HG03139 (cell line): ENCODE results near the gene LAMA2.

Experiments used
- ATAC-seq: cut with Tn5 transposase; IDR thresholded peaks from one replicate; pipeline ENCODE4 v1.9.1; 2021; ENCODE audit not compliant: unreplicated experiment

The LAMA2 gene

DNA sequence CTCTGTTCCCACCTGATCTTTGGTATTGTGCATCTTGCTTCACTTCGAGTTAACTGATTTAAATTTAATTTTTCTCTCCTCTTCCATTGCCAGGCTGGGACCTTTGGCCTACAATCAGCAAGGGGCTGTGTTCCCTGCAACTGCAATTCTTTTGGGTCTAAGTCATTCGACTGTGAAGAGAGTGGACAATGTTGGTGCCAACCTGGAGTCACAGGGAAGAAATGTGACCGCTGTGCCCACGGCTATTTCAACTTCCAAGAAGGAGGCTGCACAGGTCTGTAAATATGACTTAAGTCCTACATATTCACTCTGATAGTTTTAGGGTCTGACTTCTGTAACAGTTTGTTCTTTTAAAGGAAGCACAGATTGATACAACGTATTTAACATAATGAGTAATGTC lies 414.7 kb downstream of the LAMA2 start:
- no peak for ATAC-seq

DNA sequence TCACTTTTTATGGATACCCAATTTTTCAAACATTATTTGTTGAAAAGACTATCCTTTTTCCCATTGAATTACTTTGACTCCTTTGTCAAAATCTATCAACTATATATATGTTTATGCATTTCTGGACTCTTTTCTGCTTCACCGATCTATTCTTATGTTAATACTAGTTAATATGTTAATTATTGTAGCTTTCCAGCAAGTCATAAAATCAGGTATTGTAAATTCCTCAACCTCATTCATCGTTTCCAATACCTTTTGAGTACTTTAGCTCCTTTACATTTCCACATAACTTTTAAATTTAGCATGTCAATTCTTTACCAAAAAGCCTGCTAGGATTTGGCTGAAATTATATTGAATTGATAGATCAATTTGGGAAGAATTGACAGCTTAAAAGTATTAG lies 419.7 kb downstream of the LAMA2 start:
- ATAC-seq = no peak

DNA sequence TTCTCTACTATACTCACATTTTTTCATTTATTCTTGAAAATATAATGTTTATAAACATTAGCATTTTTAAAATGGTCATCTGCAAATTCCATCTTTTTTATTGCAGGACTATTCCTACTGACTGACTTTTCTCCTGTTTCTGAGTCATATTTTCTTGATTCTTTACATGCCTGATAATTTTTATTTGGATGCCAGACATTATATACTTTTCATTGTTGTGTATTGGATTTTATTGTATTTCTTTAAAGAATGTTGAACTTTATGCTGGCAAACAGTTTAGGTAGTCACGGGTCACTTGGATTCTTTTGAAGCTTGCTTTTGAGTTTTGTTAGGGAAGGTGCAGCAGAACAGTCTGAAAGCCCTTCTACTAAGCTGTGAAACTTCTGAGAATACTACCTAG lies 423.9 kb downstream of the LAMA2 start:
- no peak for ATAC-seq

DNA sequence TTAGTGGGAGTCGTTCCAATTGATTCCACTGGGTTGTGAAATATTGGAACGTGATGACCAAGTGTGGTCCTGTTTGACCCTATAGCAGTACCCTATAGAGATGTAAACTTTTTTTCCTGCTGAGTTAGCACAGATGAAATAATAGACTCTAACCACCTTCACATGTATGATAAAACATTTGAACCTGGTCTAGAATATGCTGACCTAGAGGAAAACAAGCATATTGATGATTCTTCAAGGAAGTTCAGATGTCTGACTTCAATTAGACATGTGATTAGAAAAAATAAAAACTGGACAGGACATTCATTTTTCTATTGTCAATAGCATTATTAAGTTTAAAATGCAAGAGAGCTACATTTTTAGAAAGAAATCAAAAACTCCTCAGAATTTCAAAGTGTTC lies 424.9 kb downstream of the LAMA2 start:
- ATAC-seq = no peak

DNA sequence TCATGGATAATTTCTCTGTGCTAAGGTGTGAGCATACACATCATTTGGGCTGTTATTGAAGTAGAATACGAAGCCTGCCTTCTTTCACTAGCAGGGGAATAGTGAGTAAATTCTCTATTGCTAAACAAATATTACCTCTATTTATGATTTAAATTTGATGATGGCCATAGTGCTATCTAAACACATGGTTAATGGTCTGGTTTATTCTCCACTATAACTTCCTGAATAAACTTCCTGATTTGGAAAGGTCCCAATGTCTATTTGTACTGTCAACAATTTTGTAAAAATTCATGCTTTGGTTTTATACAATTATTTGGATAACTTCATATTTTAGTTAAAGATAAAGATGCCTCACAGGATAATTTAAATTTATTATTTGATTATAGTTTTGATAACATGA lies 426.2 kb downstream of the LAMA2 start:
- no peak for ATAC-seq

GRCh38 chr6:129312880-129313279 lies 429.9 kb downstream of the LAMA2 start:
- no peak for ATAC-seq

DNA sequence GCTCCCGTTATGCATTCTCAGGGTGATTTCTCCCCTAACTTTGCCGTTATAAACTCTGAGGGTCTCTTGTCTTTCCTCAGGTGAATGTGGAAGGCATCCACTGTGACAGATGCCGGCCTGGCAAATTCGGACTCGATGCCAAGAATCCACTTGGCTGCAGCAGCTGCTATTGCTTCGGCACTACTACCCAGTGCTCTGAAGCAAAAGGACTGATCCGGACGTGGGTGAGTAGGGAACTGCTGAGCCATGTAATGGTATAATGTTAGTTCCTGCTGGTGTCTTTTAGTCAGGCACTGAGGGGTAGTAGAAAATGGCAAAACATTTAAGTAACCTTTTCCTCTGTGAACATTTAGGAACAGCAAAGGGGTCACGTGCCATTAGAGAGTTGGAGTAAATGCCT lies 431.6 kb downstream of the LAMA2 start:
- ATAC-seq = no peak

- ATAC-seq = no peak
Measured at GRCh38 chr6:129317931-129318820, 435.2 kb downstream of the LAMA2 start.

DNA sequence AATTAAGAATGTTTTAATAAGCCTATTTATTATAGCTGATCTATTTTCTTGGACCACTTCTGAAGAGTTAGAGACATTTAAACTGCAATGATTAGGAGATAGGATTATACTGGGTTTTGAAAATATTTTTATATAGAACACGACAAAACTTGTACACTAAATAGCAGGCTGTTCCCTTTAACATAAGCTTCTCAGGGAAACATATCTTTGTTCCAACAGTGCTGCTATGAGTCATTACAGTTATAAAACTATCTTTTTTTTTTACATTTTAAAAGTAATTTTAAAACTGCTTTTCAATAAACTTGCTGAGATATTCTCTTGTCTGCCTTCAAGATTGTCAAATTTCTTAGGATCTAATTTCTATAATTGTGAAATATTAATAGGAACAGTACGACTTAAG lies 438.0 kb downstream of the LAMA2 start:
- ATAC-seq = no peak

- no peak for ATAC-seq
Measured at GRCh38 chr6:129321303-129321702, 438.4 kb downstream of the LAMA2 start.

- ATAC-seq = no peak
Measured at GRCh38 chr6:129324345-129324744, 441.4 kb downstream of the LAMA2 start.

DNA sequence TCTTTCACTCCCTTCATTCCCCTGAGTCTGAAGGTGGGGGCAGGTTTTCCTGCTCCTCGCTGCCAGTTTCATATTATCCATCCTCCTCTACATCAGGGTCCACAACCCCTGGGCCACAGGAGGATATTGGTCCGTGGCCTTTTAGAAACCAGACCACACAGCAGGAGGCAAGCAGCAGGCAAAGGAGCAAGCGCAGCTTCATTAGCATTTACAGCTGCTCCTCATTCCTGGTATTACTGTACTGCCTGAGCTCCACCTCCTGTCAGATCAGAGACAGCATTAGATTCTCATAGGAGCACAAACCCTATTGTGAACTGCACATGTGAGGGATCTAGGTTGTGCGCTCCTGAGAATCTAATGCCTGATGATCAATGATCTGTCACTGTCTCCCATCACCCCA lies 446.7 kb downstream of the LAMA2 start:
- ATAC-seq = no peak

- no peak for ATAC-seq
Measured at GRCh38 chr6:129331450-129332138, 448.7 kb downstream of the LAMA2 start.

DNA sequence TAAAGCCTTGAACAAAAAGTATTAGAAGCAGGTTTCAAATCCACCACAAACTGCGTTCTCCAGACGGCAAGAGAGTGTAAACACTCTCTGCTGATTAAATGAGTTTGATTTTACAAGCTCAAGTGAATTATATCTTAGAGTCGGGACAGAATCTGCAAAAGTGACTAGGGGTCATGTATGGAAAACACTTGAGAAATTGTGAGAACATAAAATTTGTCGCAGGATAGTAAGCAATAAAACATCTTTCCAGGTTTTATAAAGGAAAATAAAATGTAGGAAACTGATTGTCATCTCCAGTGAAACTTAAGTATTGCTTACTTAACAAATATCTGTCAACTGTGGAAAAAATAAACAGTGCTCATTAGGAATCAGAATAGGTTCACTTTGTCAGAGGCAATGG lies 452.9 kb downstream of the LAMA2 start:
- no peak for ATAC-seq

GRCh38 chr6:129338683-129339082 lies 455.7 kb downstream of the LAMA2 start:
- no peak for ATAC-seq

DNA sequence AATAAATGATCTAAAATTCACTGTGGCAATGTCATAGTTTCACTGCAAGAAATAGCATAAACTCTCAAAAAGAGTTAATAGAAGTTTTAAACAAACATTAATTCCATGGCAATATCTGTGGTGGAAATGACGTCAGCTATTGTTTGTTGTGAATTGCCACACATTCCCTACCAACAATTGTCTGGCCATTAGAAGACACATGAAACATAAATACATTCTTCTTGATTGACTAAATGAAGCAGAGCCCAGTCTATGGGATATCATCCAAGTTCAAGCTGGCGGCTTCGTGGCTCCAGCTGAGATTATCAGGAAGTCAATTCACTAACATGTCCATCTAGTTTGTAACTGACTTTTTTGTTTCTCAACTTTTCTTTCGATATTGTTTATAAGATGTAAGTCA lies 458.0 kb downstream of the LAMA2 start:
- ATAC-seq = no peak

- ATAC-seq = no peak
Measured at GRCh38 chr6:129342243-129342642, 459.3 kb downstream of the LAMA2 start.

- no peak for ATAC-seq
Measured at GRCh38 chr6:129342796-129343195, 459.9 kb downstream of the LAMA2 start.

DNA sequence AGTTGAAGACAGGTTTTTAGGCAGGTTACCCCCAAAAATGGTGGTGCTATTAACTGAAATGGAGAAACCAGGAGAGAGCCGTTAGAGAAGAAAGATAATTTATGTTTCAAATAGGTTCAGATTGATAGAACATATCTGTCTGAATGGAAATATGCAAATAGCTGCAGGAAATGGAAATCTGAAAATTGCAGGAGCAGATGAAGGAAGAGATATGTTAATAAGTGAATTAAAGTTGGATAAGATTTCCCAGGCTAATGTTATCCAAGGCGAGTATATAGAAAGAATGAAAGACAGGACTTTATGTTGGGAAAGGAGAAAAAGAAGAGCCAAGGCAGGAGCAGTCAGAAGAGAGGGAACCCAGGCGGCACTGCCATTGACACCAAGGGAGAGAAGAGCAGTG lies 461.4 kb downstream of the LAMA2 start:
- ATAC-seq = no peak

- no peak for ATAC-seq
Measured at GRCh38 chr6:129345890-129346289, 463.0 kb downstream of the LAMA2 start.

GRCh38 chr6:129346964-129347363 lies 464.0 kb downstream of the LAMA2 start:
- ATAC-seq = no peak

- ATAC-seq = no peak
Measured at GRCh38 chr6:129350278-129350677, 467.3 kb downstream of the LAMA2 start.
